GM12864 (cell line): ENCODE measurements around the gene PPP3R2.
"Not testable (repeated sequence)": the region's sequence is repeated elsewhere in the genome, so short reads cannot be mapped to it uniquely, and the experiment has no call there.

Experiments used
- DNase-seq: peaks from one replicate; pipeline ENCODE4 v3.0.0-alpha.2; 2011; ENCODE audit warnings: low read depth
- H3K4me3 ChIP-seq: 2 replicates; pipeline ENCODE4 v1.5.1; 2011; ENCODE audit warnings: mild to moderate bottlenecking, low read depth, low read length, control low read depth
- TF ChIP-seq, protein P1 (sequence below): IDR thresholded peaks from 2 replicates; pipeline ENCODE4 v1.5.1; 2011; ENCODE audit warnings: low read depth, mild to moderate bottlenecking, moderate library complexity, low read length, control low read depth, inconsistent platforms; ENCODE audit errors: missing control alignments

The PPP3R2 gene

GRCh38 chr9:101567725-101568350 is 26.9 kb downstream of the PPP3R2 start:
- H3K4me3 ChIP-seq = no peak overlapping the region
- no peak for DNase-seq
- TF ChIP-seq, protein P1, sequence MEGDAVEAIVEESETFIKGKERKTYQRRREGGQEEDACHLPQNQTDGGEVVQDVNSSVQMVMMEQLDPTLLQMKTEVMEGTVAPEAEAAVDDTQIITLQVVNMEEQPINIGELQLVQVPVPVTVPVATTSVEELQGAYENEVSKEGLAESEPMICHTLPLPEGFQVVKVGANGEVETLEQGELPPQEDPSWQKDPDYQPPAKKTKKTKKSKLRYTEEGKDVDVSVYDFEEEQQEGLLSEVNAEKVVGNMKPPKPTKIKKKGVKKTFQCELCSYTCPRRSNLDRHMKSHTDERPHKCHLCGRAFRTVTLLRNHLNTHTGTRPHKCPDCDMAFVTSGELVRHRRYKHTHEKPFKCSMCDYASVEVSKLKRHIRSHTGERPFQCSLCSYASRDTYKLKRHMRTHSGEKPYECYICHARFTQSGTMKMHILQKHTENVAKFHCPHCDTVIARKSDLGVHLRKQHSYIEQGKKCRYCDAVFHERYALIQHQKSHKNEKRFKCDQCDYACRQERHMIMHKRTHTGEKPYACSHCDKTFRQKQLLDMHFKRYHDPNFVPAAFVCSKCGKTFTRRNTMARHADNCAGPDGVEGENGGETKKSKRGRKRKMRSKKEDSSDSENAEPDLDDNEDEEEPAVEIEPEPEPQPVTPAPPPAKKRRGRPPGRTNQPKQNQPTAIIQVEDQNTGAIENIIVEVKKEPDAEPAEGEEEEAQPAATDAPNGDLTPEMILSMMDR = no peak

DNA sequence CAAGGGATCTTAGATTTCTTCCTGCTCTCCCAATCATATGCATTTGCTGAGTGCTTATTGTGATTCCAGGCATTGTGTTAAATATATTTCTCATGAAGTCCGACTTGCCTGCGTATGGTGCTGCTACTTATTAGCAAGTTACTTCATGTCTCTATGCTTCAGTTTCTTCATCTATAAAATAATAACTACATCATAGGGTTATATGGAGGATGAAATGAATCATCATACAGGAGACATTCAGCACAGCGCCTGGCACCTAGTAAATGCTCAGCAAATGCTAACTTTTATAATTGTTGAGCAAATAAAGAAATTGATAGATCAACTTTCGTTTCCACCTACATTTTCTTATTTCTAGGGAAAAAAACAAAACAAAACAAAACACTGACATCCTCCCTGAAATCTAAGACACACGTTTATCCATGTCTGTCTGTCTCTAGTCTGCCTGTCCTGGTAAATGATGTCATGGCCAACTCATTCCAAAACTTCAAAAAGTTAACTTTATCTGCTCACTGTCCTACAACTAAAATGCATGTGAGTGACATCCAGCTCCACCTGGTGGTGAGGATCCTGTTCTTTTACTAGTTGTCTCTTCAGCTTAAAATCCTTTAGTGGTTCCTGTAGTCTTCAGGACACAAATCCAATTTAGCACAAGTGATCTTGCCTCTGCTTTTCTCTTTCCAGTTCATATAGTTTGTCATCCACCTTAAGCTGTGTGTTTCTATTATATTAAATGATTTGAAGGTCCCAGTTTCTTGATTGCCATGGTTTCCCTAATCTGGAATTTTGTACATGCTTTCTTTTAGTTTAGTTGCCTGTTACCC is 27.7 kb downstream of the PPP3R2 start:
- no peak for DNase-seq
- TF ChIP-seq, protein P1 = peak; percentile 55
- H3K4me3 ChIP-seq = no peak overlapping the region

DNA sequence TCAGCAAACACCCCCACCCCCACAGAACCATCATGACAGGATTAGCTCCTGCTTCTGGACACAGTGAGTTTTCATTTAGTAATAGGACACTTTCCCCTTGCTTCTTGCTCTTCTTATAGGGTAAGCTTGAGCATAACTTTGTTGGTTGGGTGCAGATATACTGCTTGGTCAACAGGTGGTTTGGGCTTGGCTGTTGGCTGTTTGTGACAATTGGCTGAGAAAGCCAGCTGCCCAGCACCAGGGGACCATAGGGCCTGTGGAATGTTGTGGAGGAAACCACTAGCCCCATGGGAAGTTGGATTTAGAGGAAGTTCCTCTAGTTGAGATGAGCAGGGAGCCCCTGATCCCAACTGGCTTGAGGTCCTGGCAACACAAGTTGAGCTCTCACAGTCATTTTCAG is 30.5 kb downstream of the PPP3R2 start:
- no peak for DNase-seq
- TF ChIP-seq, protein P1 = no peak
- no peak overlapping the region for H3K4me3 ChIP-seq

GRCh38 chr9:101562966-101563365 is 31.8 kb downstream of the PPP3R2 start:
- no peak for DNase-seq
- H3K4me3 ChIP-seq = no peak overlapping the region
- TF ChIP-seq, protein P1 = no peak

DNA sequence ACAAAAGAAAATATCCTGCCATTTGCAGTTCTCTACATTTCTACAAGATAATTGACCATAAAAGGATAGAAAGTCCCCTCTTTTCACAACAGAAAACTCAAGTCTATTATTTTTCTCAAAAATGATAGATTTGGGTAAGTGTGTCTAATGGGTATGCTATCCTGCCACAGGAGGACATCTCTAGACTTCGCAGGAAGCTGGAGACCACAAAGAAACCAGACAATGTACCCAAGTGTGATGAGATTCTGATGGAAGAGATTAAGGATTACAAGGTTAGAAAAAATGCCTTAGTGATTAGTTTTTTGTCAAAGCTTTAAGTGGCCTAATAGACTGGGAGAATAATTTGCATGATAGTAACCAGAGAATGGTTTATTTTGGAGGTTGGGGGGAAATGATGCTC is 33.0 kb downstream of the PPP3R2 start:
- H3K4me3 ChIP-seq = no peak overlapping the region
- DNase-seq = no peak
- TF ChIP-seq, protein P1 = no peak

DNA sequence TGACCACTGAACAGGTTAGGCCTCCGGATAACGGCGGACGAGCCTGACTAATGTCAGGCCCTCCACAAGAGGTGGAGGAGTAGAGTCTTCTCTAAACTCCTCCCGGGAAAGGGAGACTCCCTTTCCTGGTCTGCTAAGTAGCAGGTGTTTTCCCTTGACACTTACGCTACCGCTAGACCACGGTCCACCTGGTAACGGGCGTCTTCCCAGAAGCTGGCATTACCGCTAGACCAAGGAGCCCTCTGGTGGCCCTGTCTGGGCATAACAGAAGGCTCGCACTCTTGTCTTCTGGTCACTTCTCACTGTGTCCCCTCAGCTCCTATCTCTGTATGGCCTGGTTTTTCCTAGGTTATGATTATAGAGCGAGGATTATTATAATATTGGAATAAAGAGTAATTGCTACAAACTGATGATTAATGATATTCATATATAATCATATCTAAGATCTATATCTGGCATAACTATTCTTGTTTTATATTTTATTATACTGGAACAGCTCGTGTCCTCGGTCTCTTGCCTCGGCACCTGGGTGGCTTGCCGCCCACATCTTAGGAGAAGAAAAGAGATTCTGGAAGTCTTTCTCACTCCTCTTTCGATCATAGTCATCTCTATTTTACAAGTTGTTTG is 45.2 kb downstream of the PPP3R2 start:
- not testable (repeated sequence) for DNase-seq, H3K4me3 ChIP-seq

DNA sequence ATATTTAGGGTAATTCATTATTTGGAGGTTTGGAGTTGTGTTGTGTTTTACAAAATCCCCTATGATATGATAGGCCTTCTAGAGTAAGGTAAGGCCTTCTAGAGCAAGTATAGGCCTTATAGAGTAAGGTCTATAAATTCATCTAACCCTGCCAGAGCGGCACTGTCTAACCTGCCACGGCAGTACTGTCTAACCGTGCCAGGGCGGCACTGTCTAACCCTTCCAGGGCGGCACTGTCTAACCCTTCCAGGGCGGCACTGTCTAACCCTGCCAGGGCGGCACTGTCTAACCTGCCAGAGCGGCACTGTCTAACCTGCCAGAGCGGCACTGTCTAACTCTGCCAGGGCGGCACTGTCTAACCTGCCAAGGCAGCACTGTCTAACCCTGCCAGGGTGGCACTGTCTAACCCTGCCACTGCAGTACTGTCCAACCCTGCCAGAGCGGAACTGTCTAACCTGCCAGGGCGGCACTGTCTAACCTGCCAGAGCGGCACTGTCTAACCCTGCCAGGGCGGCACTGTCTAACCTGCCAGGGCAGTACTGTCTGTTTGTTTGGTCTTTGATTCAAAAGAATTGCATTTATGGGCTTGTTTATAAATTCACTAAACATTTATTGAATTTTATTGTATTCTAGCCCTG is 51.6 kb downstream of the PPP3R2 start:
- DNase-seq = no peak
- TF ChIP-seq, protein P1 = no peak
- no peak overlapping the region for H3K4me3 ChIP-seq
